ENCODE measurements around the gene JAM2.

JAM2 gene

DNA sequence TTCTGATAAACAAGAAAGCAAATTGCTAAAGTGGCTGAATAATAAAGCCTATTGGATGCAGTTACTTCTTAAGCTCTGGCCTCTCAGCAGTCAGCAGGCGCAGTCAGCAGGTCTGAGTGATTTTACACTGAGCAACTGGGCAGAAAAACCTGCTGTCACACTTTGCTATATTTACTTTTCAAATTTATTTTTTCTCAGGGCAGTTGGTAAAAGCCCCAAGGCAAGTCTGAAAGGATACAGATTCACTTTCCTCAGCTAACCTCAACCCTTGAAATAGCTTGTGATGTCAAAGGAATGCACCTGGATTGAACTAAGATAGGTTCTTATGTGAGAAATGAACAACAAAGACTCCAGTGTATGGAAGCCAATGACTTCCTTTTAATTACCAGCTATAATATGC is 61.7 kb downstream of the JAM2 start:
- no peak overlapping the region for H3K9ac ChIP-seq (ENCODE audit: low read length)
- no peaks in the 10 kb centered on the region for H3K4me1 ChIP-seq (ENCODE audit: low read length)
- no peak overlapping the region for H2AFZ ChIP-seq (ENCODE audit: low read depth, low read length)
- no peaks in the 10 kb centered on the region for H3K27me3 ChIP-seq (ENCODE audit: low read depth, low read length)
- no peaks in the 10 kb centered on the region for H3K36me3 ChIP-seq (replicated peaks; ENCODE audit: low read depth, low read length)
- no peak overlapping the region for H3K27ac ChIP-seq (ENCODE audit: low read length)
- no peak overlapping the region for H3K4me3 ChIP-seq (ENCODE audit: low read length)
- H3K79me2 ChIP-seq (ENCODE audit: low read length): no peaks in the 10 kb centered on the region
- H4K20me1 ChIP-seq (ENCODE audit: insufficient read depth, low read length): no peaks in the 10 kb centered on the region
- TF ChIP-seq, protein P1, sequence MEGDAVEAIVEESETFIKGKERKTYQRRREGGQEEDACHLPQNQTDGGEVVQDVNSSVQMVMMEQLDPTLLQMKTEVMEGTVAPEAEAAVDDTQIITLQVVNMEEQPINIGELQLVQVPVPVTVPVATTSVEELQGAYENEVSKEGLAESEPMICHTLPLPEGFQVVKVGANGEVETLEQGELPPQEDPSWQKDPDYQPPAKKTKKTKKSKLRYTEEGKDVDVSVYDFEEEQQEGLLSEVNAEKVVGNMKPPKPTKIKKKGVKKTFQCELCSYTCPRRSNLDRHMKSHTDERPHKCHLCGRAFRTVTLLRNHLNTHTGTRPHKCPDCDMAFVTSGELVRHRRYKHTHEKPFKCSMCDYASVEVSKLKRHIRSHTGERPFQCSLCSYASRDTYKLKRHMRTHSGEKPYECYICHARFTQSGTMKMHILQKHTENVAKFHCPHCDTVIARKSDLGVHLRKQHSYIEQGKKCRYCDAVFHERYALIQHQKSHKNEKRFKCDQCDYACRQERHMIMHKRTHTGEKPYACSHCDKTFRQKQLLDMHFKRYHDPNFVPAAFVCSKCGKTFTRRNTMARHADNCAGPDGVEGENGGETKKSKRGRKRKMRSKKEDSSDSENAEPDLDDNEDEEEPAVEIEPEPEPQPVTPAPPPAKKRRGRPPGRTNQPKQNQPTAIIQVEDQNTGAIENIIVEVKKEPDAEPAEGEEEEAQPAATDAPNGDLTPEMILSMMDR (IDR thresholded peaks at IDR 0.05; ENCODE audit: low read depth, low read length): no peak
- no peak for TF ChIP-seq EZH2phosphoT487 (IDR thresholded peaks at IDR 0.05; ENCODE audit: low read depth)
- no peaks in the 10 kb centered on the region for H3K9me3 ChIP-seq (ENCODE audit: insufficient read depth, low read length)
- H3K4me2 ChIP-seq (ENCODE audit: low read length): no peak overlapping the region

DNA sequence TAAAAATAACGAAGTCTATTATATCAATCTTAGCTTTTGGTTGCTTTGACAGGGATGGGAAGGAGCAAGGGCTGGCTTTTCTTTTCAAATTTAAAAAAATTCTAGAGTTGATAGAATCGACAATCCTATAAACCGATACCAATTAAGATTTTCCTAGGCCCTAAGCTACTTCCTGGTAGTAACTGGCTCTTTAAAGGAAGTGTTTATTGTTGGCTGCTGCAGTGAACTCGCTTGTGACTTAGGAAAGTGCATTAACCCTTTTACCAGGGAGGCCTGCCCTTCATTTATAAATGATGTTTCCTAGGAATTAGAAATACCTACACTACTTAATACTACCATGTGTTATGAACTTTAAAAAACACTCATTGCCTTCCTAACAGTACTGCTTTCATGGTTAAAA is 62.5 kb downstream of the JAM2 start:
- no peak overlapping the region for H3K4me2 ChIP-seq (ENCODE audit: low read length)
- no peaks in the 10 kb centered on the region for H3K79me2 ChIP-seq (ENCODE audit: low read length)
- H3K9me3 ChIP-seq (ENCODE audit: insufficient read depth, low read length): no peaks in the 10 kb centered on the region
- no peaks in the 10 kb centered on the region for H3K36me3 ChIP-seq (replicated peaks; ENCODE audit: low read depth, low read length)
- H3K27me3 ChIP-seq (ENCODE audit: low read depth, low read length): no peaks in the 10 kb centered on the region
- TF ChIP-seq, protein P1 (IDR thresholded peaks at IDR 0.05; ENCODE audit: low read depth, low read length): no peak
- TF ChIP-seq EZH2phosphoT487 (IDR thresholded peaks at IDR 0.05; ENCODE audit: low read depth): no peak
- no peak overlapping the region for H3K9ac ChIP-seq (ENCODE audit: low read length)
- H4K20me1 ChIP-seq (ENCODE audit: insufficient read depth, low read length): no peaks in the 10 kb centered on the region
- no peaks in the 10 kb centered on the region for H3K4me1 ChIP-seq (ENCODE audit: low read length)
- no peak overlapping the region for H3K27ac ChIP-seq (ENCODE audit: low read length)
- no peak overlapping the region for H2AFZ ChIP-seq (ENCODE audit: low read depth, low read length)
- no peak overlapping the region for H3K4me3 ChIP-seq (ENCODE audit: low read length)

DNA sequence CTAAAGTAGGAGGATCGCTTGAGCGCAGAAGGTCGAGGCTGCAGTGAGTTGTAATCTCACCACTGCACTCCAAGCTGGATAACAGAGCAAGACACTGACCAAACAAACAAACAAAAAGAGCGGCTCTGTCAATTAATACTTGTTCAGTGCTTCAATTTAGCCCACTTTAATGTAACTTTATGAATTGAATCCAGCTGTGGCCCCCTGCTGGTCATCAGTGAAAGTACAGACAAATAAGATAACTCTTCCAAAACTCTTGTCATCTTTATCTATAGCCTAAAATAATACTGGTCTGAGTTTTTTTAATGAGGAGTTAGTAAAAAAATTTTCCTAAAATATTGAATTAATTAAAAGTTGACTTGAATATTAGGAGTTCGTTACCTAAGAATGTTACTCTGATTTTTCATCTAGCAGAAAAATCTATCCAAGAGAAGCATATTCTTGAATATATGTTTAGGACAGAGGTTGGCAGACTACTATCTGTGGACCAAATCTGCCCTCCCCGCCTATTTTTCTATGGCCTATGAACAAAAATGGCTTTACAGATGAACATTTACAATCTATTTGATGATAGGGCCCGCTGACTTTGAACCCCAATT is 69.5 kb downstream of the JAM2 start:
- Histone ChIP-seq H2AFZ (ENCODE audit: low read depth, low read length) (no peak overlapping the region), H4K20me1 (ENCODE audit: insufficient read depth, low read length) (no peaks in the 10 kb centered on the region), H3K27ac (ENCODE audit: low read length) (no peak overlapping the region), H3K4me2 (ENCODE audit: low read length) (no peak overlapping the region), H3K4me1 (ENCODE audit: low read length) (no peaks in the 10 kb centered on the region), H3K36me3 (replicated peaks; ENCODE audit: low read depth, low read length) (no peaks in the 10 kb centered on the region), H3K79me2 (ENCODE audit: low read length) (no peaks in the 10 kb centered on the region), H3K27me3 (ENCODE audit: low read depth, low read length) (no peaks in the 10 kb centered on the region), H3K9ac (ENCODE audit: low read length) (no peak overlapping the region), H3K4me3 (ENCODE audit: low read length) (no peak overlapping the region), H3K9me3 (ENCODE audit: insufficient read depth, low read length) (no peaks in the 10 kb centered on the region)
- TF ChIP-seq, protein P1 (IDR thresholded peaks at IDR 0.05; ENCODE audit: low read depth, low read length): peak; percentile 68
- TF ChIP-seq EZH2phosphoT487 (IDR thresholded peaks at IDR 0.05; ENCODE audit: low read depth): no peak

DNA sequence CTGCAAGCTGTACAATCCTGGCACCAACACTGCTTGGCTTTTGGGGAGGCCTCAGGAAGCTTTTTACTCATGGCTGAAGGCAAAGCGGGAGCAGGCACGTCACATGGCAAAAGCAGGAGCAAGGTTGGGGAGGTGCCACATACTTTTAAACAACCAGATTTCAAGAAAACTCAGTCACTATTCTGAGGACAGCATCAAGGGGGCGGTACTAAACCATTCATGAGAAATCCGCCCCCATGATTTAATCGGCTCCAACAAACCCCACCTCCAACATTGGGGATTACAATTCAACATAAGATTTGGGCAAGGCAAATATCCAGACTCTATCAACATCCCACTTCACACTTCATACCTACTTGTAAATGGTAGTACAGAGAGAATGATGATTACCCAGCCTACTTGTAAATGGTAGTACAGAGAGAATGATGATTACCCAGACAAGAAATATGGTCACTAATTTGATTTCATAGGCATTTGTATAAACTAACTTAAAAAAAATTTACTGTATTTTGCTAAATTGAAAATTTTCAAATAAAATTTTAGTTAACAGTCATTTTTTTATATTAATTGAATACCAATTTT is 70.7 kb downstream of the JAM2 start:
- no peak overlapping the region for H3K27ac ChIP-seq (ENCODE audit: low read length)
- H3K9ac ChIP-seq (ENCODE audit: low read length): no peak overlapping the region
- no peaks in the 10 kb centered on the region for H3K4me1 ChIP-seq (ENCODE audit: low read length)
- H3K4me2 ChIP-seq (ENCODE audit: low read length): no peak overlapping the region
- no peak overlapping the region for H3K4me3 ChIP-seq (ENCODE audit: low read length)
- no peaks in the 10 kb centered on the region for H3K36me3 ChIP-seq (replicated peaks; ENCODE audit: low read depth, low read length)
- no peaks in the 10 kb centered on the region for H4K20me1 ChIP-seq (ENCODE audit: insufficient read depth, low read length)
- TF ChIP-seq EZH2phosphoT487 (IDR thresholded peaks at IDR 0.05; ENCODE audit: low read depth): no peak
- TF ChIP-seq, protein P1 (IDR thresholded peaks at IDR 0.05; ENCODE audit: low read depth, low read length): no peak
- no peak overlapping the region for H2AFZ ChIP-seq (ENCODE audit: low read depth, low read length)
- H3K9me3 ChIP-seq (ENCODE audit: insufficient read depth, low read length): no peaks in the 10 kb centered on the region
- H3K79me2 ChIP-seq (ENCODE audit: low read length): no peaks in the 10 kb centered on the region
- H3K27me3 ChIP-seq (ENCODE audit: low read depth, low read length): no peaks in the 10 kb centered on the region

Data from OCI-LY3 (cell line).